Astrocyte (in vitro differentiated cells and primary cell): ENCODE results near the gene REXO1. TPM values are rescaled to one million over a fixed set of nuclear protein-coding genes. Genes with fewer than 3 reads are reported as not detected.

Source experiments
- DNase-seq: peaks from one replicate; pipeline ENCODE4 v3.0.0-alpha.2; 2010; ENCODE audit warnings: low read depth
- FAIRE-seq: peaks from 2 replicates; lab custom pipeline; 2011; peaks lifted over from hg19 to GRCh38; lab: Jason Lieb, UNC
- H2AFZ ChIP-seq: 2 replicates; pipeline ENCODE4 v1.6.0; 2012; ENCODE audit warnings: low read depth, low read length, inconsistent platforms
- H3K27ac ChIP-seq: 2 replicates; pipeline ENCODE4 v1.5.1; 2011; ENCODE audit warnings: low read depth, low read length, inconsistent platforms
- H3K27me3 ChIP-seq: 2 replicates; pipeline ENCODE4 v1.6.0; 2011; ENCODE audit warnings: low read length, inconsistent platforms; ENCODE audit not compliant: insufficient read depth
- H3K36me3 ChIP-seq: 2 replicates; pipeline ENCODE4 v1.5.1; 2011; ENCODE audit warnings: low read length, inconsistent platforms; ENCODE audit not compliant: insufficient read depth
- H3K4me1 ChIP-seq: 2 replicates; pipeline ENCODE4 v1.5.1; 2011; ENCODE audit warnings: low read length, inconsistent platforms; ENCODE audit not compliant: insufficient read depth
- H3K4me2 ChIP-seq: 2 replicates; pipeline ENCODE4 v1.6.0; 2012; ENCODE audit warnings: low read length, inconsistent platforms
- H3K4me3 ChIP-seq: 2 replicates; pipeline ENCODE4 v1.5.1; 2011; ENCODE audit warnings: low read depth, mild to moderate bottlenecking, low read length, inconsistent platforms; ENCODE audit not compliant: insufficient read depth
- H3K79me2 ChIP-seq: 2 replicates; pipeline ENCODE4 v1.6.0; 2012; ENCODE audit warnings: mild to moderate bottlenecking, low read length, inconsistent platforms; ENCODE audit not compliant: insufficient read depth
- H3K9ac ChIP-seq: 2 replicates; pipeline ENCODE4 v1.6.0; 2012; ENCODE audit warnings: mild to moderate bottlenecking, low read length, inconsistent platforms
- H3K9me3 ChIP-seq: 2 replicates; pipeline ENCODE4 v1.5.1; 2012; ENCODE audit warnings: low read depth, mild to moderate bottlenecking, low read length, inconsistent platforms; ENCODE audit not compliant: insufficient read depth
- H4K20me1 ChIP-seq: 2 replicates; pipeline ENCODE4 v1.6.0; 2012; ENCODE audit warnings: low read length, inconsistent platforms; ENCODE audit not compliant: insufficient read depth
- H3K27ac Mint-ChIP-seq: one replicate; pipeline ENCODE4 v1.8.0; 2021; ENCODE audit warnings: mild to moderate bottlenecking, mixed read lengths; ENCODE audit not compliant: unreplicated experiment
- H3K27me3 Mint-ChIP-seq: one replicate; pipeline ENCODE4 v1.8.0; 2021; ENCODE audit warnings: low read depth, mixed read lengths; ENCODE audit not compliant: unreplicated experiment
- H3K36me3 Mint-ChIP-seq: one replicate; pipeline ENCODE4 v1.8.0; 2021; ENCODE audit warnings: low read depth, mixed read lengths; ENCODE audit not compliant: unreplicated experiment
- H3K4me1 Mint-ChIP-seq: one replicate; pipeline ENCODE4 v1.8.0; 2021; ENCODE audit warnings: low read depth, mixed read lengths; ENCODE audit not compliant: unreplicated experiment
- H3K4me3 Mint-ChIP-seq: one replicate; pipeline ENCODE4 v1.8.0; 2021; ENCODE audit warnings: mild to moderate bottlenecking, moderate library complexity, mixed read lengths; ENCODE audit not compliant: unreplicated experiment
- H3K9me3 Mint-ChIP-seq: one replicate; pipeline ENCODE4 v1.8.0; 2021; ENCODE audit warnings: mild to moderate bottlenecking, mixed read lengths; ENCODE audit not compliant: unreplicated experiment
- EZH2 ChIP-seq: IDR thresholded peaks from 2 replicates; pipeline ENCODE4 v1.6.1; 2012; ENCODE audit warnings: mild to moderate bottlenecking, low read length, inconsistent platforms; ENCODE audit not compliant: insufficient read depth
- total RNA-seq: library from RNA; stranded (reverse); gene quantifications from 2 replicates; pipeline ENCODE4 v1.2.1, GENCODE V29; 2021
- TF ChIP-seq, protein P1 (sequence below): IDR thresholded peaks from 2 replicates; pipeline ENCODE4 v1.5.1; 2011; ENCODE audit warnings: low read depth, mild to moderate bottlenecking, inconsistent platforms, low read length, moderate library complexity; ENCODE audit not compliant: insufficient read depth

Gene REXO1
- total RNA-seq, 1 donor from 2014 or later, result 35.5 TPM

DNA sequence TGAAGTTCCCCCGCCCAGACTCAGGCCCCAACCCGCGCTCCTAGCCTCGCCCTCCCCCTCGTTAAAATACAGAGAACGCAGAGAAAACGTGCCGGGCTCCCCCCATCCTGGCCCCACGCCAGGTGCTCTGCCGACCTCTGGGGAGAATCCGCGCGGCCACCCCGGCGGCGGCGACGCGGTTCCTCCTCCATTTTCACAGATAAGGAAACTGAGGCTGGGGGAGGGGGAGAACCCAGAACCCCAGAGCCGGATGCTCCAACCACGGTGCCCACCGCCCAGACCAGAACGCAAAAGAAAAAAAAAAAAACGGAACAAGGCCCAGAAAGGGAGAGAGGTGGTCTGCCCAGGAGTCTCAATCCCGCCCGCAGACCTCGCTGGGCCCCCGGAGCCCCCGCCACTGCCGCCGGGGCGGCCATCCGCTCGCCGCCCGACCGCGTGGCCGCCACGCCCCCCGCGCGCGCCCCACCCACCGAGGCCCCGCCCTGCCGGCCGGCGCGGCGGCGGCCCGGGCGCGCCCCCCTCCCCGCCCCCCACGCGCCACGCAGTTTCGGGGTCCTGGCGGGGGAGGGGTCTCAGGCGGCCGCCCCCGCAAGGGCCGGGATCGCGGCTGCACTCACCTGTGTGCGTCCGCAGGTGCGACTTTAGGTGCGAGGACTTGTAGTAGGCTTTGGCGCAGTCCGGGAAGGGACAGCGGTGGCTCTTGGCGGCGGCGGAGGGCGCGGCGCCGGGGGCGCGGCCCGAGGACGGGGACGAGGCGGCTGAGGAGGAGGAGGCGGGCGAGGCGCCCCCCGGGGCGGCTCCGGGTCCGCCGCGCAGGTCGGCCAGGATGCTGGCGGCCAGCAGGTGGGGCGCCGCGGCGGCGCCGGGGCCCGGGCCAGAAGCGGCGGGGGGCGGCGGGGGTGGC is 14.4 kb upstream of the REXO1 start:
- Mint-ChIP-seq H3K36me3 (no peaks in the 10 kb centered on the region), H3K4me1 (peaks cover 4% of the 10 kb centered on the region), H3K27me3 (no peaks in the 10 kb centered on the region), H3K9me3 (no peaks in the 10 kb centered on the region), H3K4me3 (peak overlapping the region; percentile 90), H3K27ac (peak overlapping the region; percentile 87)
- Histone ChIP-seq H3K27me3 (no peaks in the 10 kb centered on the region), H3K36me3 (no peaks in the 10 kb centered on the region), H3K9ac (peak overlapping the region; percentile 85), H3K27ac (peak overlapping the region; percentile 38), H3K4me2 (peak overlapping the region; percentile 98), H4K20me1 (peaks cover 50% of the 10 kb centered on the region), H3K4me3 (peak overlapping the region; percentile 86), H3K4me1 (peaks cover 31% of the 10 kb centered on the region), H3K9me3 (no peaks in the 10 kb centered on the region), H2AFZ (no peak overlapping the region), H3K79me2 (peaks cover 50% of the 10 kb centered on the region)
- DNase-seq, result no peak
- FAIRE-seq, result no peak
- TF ChIP-seq EZH2, result no peak

DNA sequence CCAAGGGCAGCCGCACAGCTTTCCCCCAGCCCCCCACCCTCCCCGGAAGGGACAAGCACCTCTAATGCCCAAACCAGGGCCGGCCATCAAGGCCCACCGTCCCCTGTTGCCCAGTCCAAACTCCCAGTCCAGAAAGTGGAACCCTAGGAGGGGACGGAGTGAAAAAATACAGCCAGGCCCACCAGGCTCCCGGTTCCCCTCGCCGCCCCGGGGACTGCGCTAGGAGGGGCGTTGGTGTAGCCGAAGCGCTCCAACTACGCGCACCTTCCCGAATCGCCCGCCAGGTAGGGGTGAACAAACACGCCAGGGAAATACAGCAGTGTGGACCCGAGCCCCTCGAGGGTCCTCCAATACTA is 13.8 kb upstream of the REXO1 start:
- Histone ChIP-seq H3K4me2 (peak overlapping the region; percentile 98), H3K36me3 (no peaks in the 10 kb centered on the region), H3K9me3 (no peaks in the 10 kb centered on the region), H3K27ac (peak overlapping the region; percentile 26), H2AFZ (no peak overlapping the region), H3K4me1 (peaks cover 37% of the 10 kb centered on the region), H3K9ac (peak overlapping the region; percentile 85), H4K20me1 (peaks cover 52% of the 10 kb centered on the region), H3K27me3 (no peaks in the 10 kb centered on the region), H3K4me3 (peak overlapping the region; percentile 86), H3K79me2 (peaks cover 56% of the 10 kb centered on the region)
- no peak for DNase-seq
- Mint-ChIP-seq H3K4me3 (peak overlapping the region; percentile 90), H3K9me3 (no peaks in the 10 kb centered on the region), H3K36me3 (no peaks in the 10 kb centered on the region), H3K27me3 (no peaks in the 10 kb centered on the region), H3K4me1 (peaks cover 4% of the 10 kb centered on the region), H3K27ac (peak overlapping the region; percentile 87)
- no peak for FAIRE-seq
- TF ChIP-seq, protein P1, sequence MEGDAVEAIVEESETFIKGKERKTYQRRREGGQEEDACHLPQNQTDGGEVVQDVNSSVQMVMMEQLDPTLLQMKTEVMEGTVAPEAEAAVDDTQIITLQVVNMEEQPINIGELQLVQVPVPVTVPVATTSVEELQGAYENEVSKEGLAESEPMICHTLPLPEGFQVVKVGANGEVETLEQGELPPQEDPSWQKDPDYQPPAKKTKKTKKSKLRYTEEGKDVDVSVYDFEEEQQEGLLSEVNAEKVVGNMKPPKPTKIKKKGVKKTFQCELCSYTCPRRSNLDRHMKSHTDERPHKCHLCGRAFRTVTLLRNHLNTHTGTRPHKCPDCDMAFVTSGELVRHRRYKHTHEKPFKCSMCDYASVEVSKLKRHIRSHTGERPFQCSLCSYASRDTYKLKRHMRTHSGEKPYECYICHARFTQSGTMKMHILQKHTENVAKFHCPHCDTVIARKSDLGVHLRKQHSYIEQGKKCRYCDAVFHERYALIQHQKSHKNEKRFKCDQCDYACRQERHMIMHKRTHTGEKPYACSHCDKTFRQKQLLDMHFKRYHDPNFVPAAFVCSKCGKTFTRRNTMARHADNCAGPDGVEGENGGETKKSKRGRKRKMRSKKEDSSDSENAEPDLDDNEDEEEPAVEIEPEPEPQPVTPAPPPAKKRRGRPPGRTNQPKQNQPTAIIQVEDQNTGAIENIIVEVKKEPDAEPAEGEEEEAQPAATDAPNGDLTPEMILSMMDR, result no peak
- no peak for TF ChIP-seq EZH2

DNA sequence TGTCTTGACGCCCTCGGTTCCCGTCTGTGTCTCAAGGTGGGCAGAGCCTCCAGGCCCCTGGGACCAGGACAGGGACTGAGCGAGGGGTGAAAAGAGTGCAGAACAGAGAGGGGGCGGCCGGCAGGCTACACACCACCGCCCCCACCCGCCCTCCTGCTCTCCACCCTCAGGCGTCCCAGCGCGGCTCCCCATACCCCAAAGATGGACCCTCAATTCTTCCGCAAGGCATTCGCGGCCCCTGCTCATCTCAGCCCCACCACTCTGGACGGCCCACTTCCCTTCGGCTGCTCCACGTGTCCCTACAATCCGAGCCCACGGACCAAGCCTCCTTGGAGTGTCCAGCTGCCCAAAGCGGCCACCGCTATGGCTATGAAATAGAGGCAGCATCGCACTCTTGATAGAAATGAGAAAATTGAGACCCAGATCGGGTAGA is 13.3 kb upstream of the REXO1 start:
- FAIRE-seq (no peak), DNase-seq (no peak)
- H4K20me1 ChIP-seq, result peaks cover 53% of the 10 kb centered on the region
- no peaks in the 10 kb centered on the region for H3K27me3 ChIP-seq
- peak overlapping the region; percentile 98 for H3K4me2 ChIP-seq
- Mint-ChIP-seq H3K4me1 (peaks cover 4% of the 10 kb centered on the region), H3K36me3 (no peaks in the 10 kb centered on the region), H3K4me3 (peak overlapping the region; percentile 90), H3K27me3 (no peaks in the 10 kb centered on the region), H3K27ac (peak overlapping the region; percentile 87), H3K9me3 (no peaks in the 10 kb centered on the region)
- H3K79me2 ChIP-seq, result peaks cover 60% of the 10 kb centered on the region
- no peaks in the 10 kb centered on the region for H3K36me3 ChIP-seq
- H3K9ac ChIP-seq, result peak overlapping the region; percentile 85
- H3K4me3 ChIP-seq, result peak overlapping the region; percentile 86
- TF ChIP-seq EZH2, result no peak
- TF ChIP-seq, protein P1, result no peak
- no peak overlapping the region for H2AFZ ChIP-seq
- H3K4me1 ChIP-seq, result peaks cover 40% of the 10 kb centered on the region
- H3K9me3 ChIP-seq, result no peaks in the 10 kb centered on the region
- no peak overlapping the region for H3K27ac ChIP-seq
